HS-27A (cell line): Measurements from ENCODE around the gene TEX261.
"Not testable (repeated sequence)": the region's sequence is repeated elsewhere in the genome, so short reads cannot be mapped to it uniquely, and the experiment has no call there.

ENCODE experiments used
- DNase-seq: peaks from one replicate; pipeline ENCODE4 v3.0.0-alpha.2; 2012; ENCODE audit warnings: low read depth, missing footprints

Gene TEX261

DNA sequence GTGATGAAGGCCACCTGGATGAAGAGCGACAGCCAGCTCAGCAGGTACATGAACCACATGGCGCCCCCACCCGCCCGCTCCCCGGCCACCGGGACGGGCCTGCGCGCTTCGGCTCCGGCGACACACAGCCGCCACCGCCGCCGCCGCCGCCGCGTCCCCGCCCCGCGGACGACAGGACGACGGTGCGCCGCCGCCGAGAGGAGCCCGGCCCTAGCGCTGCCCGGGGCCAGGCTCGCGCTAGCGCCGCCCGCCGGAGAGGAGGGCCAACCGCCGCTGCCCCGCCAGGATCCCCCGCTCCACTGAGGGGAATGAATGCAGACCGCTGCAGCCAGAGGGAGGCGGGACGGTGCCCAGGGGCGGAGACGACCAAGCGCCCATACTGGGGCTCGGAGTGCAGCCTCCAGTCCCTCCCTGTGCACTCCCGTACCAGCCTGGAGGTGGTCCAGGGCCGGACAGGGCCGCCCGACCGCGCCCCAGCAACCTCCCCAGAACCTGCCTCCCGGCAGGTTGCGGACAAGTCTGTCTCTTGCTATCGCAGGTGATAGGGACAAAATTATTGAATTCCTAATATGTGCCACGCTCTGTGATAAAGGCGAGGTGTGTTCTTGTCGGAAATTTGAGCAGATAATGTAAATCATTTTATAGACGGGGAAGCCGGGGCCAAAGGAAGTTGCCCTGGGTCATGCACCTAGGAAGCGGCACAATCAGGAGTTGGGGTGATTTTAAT, at the start of gene TEX261:
TSS of gene TEX261 (minus strand) at position 175 of the 727 bp plus-strand sequence. CDS start at position 59, 116 bp downstream.
- peak; percentile 33 for DNase-seq

DNA sequence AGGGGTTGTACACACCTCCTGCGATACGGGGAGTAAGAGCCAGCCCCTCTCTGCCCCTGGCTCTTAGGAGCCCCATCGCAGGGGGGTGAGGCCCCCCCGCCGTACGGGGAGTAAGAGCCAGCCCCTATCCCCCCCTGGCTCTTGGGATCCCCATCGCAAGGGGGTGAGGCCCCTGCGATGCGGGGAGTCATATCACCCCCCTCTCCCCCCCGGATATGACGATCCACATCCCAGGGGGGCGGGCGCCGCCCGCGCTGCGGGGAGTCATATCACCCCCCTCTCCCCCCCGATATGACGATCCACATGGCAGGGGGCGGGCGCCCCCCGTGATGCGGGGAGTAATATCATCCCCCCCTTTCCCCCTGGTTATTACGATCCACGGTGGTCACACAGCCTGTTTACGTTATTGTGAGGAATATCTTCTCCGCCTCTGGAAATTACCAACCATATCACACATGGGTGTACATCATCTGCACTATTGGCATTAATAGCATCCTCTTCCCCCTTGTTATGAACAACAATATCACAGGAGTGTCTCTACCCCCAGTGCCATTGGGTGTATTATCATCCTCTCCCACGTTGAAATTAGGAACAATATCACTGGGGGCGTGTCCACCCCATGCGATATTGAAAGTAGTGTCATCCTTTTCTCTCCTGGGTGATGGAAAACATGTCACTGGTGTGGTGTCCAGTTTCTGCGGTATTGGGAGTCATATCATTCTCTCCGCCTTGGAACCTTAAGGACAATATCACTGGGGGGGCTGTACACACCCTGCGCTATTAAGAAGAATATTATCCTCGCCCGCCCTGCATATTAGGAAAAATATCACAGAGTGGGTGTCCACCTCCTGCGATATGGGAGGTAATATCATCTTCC, 49.1 kb upstream of the TEX261 start:
- no peak for DNase-seq

DNA sequence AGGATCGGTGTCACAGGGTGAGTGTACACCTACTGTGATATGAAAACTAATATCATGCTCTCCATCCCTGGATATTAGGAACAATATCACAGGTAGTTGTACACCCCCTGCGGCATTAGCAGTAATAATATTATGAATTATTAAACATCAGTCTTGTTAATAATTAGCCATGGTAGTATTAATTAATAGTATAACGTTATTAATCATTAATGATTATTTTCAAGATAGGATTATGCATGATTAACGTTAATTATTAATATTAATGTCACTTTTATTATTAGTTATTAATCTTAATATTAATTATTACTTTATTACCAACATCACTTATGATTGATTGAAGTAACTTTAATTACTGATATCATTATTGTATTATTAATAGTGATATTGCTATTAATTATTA, 47.6 kb upstream of the TEX261 start:
- DNase-seq: no peak

DNA sequence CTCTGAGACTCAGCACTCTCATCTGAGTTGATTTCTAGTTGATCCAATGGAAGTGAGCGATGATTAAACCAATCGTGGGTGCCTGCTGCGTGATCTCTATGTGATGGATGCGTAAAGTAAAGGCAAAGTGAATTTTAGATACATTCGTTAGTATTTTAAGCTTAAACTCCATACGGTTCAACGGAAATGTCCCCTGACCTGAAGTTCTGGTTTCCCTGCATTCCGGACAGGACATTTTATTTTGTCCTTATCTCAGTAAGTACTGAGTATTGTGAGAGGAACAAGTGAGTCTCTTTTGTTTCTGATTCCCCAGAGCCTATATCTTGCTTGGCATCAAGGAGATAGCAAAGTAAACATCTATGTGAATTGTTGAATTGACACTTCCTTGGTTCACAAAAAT, 41.6 kb upstream of the TEX261 start:
- DNase-seq: not testable (repeated sequence)

DNA sequence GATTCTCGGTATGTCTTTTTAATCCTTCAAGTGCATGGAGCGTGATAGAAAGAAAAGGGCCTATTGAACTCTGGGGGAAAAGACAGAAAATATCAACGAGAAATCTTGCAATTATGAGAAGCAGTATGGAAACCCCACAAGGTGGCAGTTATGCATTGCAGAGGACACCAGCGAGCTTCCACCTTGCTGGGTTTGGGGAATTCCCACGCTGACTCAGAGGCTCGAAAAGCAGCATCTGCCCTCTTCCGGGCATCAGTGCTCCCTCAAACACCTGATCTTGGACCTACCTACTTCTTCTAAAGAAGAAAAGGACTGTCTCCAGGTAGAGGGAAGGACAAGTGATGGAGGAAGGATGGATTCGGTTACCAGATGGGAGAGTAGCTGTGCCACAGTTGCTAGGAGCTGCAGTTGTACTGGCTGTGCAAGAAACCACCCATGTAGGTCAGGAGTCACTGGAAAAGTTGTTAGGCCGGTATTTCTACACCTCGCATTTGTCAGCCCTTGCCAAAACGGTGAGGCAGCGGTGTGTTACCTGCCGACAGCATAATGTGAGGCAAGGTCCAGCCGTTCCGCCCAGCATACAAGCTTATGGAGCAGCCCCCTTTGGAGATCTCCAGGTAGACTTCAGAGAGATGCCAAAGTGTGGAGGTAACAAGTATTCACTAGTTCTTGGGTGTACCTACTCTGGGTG, 29.0 kb upstream of the TEX261 start:
- DNase-seq: not testable (repeated sequence)

DNA sequence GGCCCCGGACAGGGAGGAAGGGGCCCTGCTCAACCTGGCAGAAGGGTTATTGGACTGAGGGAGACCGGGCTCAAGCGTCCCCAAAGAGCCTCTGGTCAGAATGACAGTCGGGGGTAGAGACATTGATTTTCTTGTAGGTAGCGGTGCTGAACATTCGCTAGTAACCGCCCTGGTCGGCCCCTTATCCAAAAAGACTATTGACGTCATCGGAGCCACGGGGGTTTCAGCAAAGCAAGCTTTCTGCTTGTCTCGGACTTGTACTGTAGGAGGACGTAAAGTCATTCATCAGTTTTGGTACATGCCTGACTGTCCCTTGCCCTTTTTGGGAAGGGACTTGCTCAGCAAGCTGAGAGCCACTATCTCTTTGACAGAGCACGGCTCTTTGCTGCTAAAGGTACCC, 26.7 kb upstream of the TEX261 start:
- DNase-seq: not testable (repeated sequence)

DNA sequence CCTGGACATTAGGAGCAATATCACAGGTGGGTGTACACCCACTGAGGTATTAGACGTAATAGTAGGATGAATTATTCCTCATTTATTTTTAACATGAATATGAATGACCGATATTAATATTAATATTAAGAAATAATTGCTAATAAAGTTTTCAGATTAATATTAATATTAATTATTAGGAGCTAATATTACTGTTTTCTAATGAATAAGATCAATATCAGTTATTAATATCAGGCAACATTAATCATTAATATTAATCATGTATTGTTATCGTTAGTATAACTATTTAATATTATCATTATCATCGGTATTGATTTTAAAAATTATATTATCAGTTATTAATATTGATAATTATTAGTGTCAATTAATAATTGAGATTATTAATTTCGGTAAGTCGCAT, 25.3 kb upstream of the TEX261 start:
- DNase-seq: not testable (repeated sequence)

DNA sequence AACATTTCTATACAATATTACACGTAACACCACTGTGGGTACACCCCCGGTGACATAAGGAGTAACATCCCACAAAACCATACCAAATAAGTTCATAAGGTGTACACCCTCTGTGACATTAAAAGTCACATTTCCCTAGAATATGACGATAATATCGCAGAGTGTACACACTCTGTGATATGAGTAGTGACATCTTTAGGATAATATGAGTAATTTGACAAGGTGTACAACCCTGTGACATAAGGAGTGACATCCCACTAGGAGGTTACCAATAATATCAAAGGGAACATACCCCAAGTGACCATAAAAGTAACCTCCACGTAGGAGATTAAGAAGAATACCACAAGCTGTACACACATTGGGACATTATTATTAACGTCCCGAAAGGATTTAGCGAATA, 24.0 kb upstream of the TEX261 start:
- no peak for DNase-seq

DNA sequence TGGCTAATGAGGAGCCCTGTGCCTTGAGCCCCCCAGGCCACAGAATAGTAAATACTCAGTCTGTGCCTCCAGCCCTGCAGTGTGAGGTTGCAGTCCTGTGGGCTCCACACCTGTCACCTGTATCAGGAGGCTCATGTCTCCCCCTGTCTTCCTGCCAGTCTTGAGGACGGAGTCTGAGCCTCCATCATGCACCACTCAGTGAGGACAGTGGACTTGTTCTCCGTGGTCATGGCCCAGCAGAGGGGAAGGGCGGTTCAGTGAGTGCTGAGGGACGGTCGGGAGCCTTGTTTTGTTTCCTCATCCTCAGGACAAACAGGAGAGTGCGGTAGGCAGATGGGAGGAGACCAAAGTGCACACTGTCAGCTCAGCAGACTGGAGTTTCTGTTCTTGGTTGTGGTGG, 17.1 kb upstream of the TEX261 start:
- DNase-seq: not testable (repeated sequence)

DNA sequence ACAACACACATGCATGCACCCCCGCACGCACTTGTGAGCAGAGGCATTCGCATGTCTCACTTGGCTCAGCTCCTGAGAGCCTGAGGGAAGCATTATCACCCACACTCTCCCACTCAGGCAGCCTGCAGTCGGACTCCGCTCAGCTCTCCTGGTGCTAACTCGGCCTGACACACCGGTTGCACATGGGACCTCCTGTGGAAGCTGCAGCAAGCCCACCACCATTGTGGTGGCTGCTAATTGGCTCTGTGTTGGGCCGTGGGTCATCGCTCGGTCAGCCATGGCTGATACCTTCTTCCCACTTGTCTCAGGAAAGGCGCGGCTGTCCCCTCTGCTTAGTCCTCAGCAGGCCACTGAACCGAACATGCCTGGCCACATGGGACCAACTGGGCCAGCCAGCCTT, 13.7 kb upstream of the TEX261 start:
- DNase-seq: no peak

DNA sequence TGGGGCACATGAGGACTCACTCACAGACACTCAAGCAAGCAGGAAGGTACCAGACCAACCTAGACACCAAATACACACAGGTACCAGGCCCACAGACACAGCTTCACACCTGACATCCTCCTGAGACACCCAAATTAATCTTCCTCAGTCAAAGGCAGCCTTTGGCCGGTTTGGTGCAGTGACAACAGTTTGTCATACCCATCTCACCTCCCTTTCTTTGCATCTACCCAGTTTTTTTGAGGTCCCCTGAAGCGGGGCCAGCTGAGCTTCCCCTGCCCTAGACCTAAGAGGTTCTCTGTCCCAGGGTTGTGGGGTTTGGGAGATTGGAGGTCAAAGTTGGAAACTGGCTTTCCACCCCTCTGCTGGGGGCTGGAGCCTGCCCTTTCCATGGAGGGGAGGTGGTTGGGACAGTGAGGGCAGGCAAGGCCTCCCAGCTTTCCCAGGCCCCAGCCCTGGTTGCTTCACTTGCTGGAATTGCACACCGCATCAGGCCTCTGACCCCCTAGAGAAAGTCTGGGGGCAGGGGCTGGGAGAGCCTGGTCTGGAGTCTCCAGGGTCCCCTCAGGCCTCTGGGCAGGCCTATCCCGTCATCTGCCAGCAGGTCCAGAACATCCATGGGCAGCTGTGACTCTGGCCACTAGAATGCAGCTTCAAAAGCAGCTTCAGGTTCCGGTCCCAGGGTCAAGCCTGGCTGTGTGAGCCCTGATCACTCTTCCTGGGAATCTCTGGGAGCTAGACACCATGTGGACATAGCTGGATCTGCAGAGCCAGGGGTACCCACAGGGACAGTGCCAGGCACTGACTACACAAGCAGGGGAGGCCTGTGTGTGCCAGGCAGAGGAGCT, 12.5 kb upstream of the TEX261 start:
- no peak for DNase-seq

DNA sequence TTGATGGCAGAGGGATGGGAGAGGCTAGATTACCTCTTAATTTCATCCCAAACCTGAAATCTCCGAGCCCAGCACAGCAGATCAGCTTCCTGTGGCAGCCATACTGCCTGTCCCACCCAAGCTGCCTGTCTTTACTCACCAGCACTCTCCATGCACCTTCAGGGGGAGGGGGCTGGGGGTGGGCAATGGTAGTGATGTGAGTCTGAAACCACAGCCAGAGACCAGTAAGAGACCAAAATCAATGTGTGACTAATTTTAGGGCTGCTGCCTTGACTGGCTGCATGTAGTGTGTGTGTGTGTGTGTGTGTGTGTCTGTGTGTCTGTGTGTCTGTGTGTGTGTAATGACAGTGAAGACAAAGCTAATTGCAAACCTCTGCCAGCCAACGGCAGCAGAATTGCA, 11.7 kb upstream of the TEX261 start:
- DNase-seq: no peak

DNA sequence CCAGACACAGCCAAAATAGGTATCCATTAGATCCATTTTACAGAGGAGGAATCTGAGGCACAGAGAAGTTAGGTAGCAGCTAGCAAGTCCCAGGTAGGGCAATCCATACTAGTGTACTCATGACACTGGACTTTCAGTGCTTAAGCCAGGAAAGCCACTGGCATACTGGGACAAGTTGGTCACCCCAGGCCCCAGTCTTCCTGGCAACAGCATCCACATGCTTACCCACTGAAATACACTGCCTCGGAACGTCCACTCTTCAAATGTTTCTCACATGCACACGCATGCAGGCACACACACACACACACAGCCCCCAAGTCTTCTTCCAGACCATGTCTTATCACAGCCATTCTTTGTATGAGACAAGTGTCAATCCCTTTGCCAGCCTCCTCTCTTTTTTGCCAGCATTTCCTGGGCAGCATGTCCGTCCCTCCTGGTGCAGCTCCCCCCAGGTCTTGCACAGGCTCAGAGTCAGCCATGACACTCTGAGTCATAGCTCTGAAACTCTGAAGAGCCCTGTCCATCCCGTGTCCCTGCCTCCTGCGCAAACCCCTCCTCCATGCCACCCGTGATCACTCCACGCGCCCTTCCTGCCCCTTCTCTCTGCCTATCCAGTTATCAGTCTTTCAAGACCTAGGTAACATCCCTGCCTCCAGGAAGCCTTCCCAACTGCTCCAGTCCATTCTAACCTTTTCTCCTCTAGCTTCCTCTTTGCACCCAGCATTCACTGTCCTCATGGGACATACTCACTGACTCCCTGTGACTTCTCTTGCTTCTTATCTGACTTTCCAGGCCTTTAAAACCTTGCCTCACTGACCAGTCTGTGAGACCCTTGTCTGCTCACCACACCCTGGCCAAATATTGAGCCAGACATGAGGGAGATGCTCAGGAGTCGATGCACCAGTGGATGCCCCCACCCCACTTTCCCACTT, 10.9 kb upstream of the TEX261 start:
- DNase-seq: no peak

DNA sequence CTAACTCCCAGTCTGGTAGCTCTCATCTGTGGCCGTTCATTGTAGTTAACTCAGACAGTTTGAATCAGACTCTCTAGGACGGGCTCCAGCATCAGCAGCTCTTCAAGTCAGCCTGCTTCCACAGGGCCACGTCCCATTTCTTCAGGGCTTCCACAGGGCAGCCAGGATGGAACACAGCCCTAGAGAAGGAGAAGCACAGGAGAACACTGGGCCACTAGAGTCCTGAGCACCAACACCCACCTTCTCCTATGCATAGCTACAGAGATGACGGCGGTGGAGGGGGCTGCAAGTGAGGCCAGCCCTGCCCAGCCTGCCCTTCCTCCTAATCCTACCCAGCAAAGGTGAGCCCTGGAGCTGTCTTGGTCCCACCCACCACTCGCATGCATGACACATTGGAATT, 10.2 kb upstream of the TEX261 start:
- no peak for DNase-seq

DNA sequence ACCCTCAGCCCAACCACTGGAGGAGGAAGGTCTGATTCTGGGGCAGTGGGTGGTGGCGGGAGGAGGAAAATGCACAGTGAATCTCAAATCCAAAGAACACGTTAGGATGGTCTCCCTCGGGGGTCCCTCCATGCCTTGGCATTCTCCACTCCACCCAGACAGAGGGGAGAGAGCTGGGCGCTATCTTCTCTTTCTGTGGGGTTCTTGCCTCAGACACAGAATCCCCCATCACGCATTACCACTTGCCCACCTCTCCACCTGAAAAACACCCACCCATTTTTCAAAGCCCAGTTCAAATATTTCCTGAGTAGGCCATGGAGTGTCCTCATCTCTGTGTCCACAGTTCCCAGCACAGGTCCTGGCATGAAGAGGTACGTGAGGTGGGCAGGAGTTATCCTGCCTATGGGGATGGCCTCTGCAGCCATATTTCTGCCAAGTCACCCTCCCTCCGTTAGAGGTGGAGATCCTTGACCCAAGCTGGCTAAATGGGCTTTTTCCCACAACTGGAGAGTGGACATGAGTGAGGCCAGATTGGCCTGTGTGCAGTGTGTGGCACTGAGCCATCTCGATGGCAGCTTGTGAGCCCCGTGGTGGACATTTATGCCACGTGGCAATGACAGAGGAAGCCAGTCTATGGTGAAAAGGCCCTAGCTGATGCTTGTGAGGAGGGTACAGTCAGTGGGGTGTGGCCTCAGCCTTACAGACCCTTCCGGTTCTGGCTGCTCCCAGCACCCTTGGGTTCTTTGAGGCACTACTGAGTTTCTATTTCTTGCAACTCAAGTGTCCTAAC, 9.5 kb upstream of the TEX261 start:
- DNase-seq: no peak

DNA sequence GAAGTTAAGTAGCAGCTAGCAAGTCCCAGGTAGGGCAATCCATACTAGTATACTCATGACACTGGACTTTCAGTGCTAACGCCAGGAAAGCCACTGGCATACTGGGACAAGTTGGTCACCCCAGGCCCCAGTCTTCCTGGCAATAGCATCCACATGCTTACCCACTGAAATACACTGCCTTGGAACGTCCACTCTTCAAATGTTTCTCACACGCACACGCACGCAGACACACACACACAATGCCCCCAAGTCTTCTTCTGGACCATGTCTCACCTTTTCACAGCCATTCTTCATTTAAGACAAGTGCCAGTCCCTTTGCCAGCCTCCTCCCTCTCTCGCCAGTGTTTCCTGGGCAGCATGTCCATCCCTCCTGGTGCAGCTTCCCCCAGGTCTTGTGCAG, 8.7 kb upstream of the TEX261 start:
- no peak for DNase-seq

DNA sequence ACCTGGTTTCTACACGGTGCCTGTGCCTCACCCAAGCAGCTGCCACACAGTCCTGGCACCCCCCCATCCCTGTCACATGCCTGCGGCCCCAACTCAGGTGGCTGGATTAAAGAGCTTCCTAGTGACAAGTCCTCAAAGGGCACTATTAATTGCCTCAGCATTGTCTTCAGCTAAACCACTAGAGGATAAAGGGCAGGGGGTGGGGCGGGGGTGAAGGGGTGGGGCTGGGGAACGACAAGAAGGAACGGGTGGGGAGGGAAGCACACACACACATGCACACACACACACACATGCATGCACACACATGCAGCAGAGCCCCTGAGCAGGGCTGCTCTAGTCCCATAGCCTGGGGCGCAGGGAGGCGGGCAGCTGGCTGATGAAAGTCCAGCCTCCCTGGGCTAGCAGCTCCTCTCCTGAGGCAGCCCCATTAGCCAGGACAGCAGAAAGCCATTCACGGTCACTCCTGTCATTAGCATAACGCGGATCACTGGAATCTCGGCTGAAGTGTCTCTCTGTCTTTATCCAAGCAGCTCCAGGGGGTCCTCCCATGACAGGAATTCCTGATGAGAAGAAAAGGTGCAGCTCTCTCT, 7.4 kb upstream of the TEX261 start:
- no peak for DNase-seq

DNA sequence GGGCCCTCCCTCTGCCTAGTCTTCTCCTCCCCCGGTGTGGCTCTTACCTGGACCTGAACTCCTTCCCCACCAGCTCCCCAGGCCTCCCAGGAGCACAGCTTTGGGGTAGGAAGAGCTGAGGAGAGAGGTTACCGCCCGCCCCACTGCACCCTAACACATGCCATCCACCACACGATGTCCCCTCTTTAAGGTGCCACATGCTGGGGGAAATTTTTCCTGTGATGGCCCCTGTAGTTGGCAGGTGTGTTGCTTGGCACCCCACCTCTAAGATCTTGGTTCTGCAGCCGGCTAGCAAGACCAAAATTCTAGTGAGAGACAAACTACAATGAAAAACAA, 6.9 kb upstream of the TEX261 start:
- no peak for DNase-seq

DNA sequence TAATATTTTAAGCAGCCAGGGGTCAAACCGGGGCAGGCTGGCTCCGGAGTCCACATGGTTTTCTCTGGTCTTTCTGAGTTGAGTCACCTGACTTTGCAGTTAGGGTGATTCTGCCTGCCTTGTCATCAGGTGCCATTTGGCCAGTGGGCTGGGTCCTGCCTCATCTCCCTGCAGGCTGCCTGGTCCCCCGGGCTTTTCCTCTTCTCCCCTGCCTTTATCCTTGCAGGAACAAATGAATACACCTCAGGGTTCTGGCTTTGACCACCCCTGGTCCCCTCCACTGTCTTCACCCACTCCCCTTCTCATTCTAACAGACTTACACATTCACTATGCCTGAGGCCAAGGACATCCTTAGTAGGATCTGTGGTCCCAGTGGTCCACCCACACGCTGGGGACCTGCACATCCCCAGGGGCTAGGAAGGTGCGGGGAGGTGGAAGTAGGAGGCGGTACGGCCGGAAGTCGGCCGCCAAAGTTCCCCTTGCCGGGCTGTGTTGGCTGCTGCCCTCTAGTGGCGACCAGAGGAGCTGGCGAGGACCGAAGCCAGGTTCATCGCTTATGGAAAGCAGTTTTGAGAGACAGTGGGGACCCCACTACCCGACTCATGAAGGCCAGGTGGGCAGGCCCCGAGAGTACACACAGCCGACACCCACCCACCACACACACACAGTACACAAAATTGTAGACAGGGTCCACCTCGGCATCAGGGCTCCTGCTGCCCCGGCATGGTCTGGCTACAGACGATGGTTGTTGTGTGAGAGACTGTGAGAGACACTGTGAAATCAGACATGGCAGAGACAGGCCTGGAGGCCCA, 6.3 kb upstream of the TEX261 start:
- no peak for DNase-seq
